Uterus (tissue), 4 donors: ENCODE measurements around the gene CHCHD1. TPM values are rescaled to one million over a fixed set of nuclear protein-coding genes. Genes with fewer than 3 reads are reported as not detected.

Experiments
- small RNA-seq: library from RNA; depleted of rRNA; stranded (forward); fragments of <200 nt; gene quantifications from one replicate; pipeline ENCODE3, GENCODE V24; 2016
- total RNA-seq, 4 donors: library from RNA; depleted of rRNA in 3 of 4; stranded (reverse); fragments of >200 nt in 3 of 4; gene quantifications; one replicate each; pipeline versions ENCODE4 v1.1.0 to v1.2.4, GENCODE V29; 2014 to 2023
- donor health status: DM: yes; HTN: yes; CAD: no.

Gene CHCHD1
- total RNA-seq, 4 donors from 2014 or later: 7.1 to 15.3 (median 11.0) TPM

Small RNA genes lying within 50 kb of the gene (small RNA-seq; reads per million reads assigned to genes)
- not detected for gene AC022400.4
- gene AC022400.9: not detected
- not detected for gene ZSWIM8-AS1

Other genes starting within 250 kb of the CHCHD1 start
- gene USP54, start 190.7 kb upstream of the CHCHD1 start, total RNA-seq: 10 to 100 TPM; 10.6 to 73.7 (median 40.5) TPM
- 1 to 10 TPM in 2 of 4 donors, not detected in 2; 1.6 to 1.7 TPM for gene MYOZ1, start 140.6 kb upstream of the CHCHD1 start, total RNA-seq
- under 1 TPM in 1 of 4 donors, not detected in 3; 0.37 TPM for gene SYNPO2L, start 126.0 kb upstream of the CHCHD1 start, total RNA-seq
- 10 to 100 TPM in 1 of 4 donors, 1 to 10 TPM in 2, under 1 TPM in 1; 0.77 to 11.2 (median 3.7) TPM for gene AGAP5, start 83.9 kb upstream of the CHCHD1 start, total RNA-seq
- gene SEC24C, start 37.7 kb upstream of the CHCHD1 start, total RNA-seq: 10 to 100 TPM; 25.3 to 75.9 (median 40.1) TPM
- 100 to 1,000 TPM in 2 of 4 donors, 10 to 100 TPM in 2; 61.4 to 112 (median 91.1) TPM for gene ZSWIM8, start 3.6 kb downstream of the CHCHD1 start, total RNA-seq
- gene NDST2, start 29.6 kb downstream of the CHCHD1 start, total RNA-seq: 10 to 100 TPM in 3 of 4 donors, 1 to 10 TPM in 1; 5.9 to 47.8 (median 14.1) TPM
- gene CAMK2G, start 92.5 kb downstream of the CHCHD1 start, total RNA-seq: 10 to 100 TPM; 17.9 to 79.9 (median 40.0) TPM
- gene PLAU, start 129.1 kb downstream of the CHCHD1 start, total RNA-seq: 10 to 100 TPM in 2 of 4 donors, 1 to 10 TPM in 2; 1.8 to 15.3 (median 9.0) TPM
- gene VCL, start 216.1 kb downstream of the CHCHD1 start, total RNA-seq: 100 to 1,000 TPM in 3 of 4 donors, 10 to 100 TPM in 1; 77.4 to 313 (median 215) TPM